ENCODE data around the gene IL5RA.

IL5RA gene

GRCh38 chr3:3101660-3102458, 8.3 kb downstream of the IL5RA start:
- no peak for DNase-seq (ENCODE audit: low read depth)
- no peak for TF ChIP-seq CTCF (IDR thresholded peaks at IDR 0.05; ENCODE audit: low read length, missing control alignments)
- H3K4me3 ChIP-seq (replicated peaks; ENCODE audit: low read depth, low read length): no peak overlapping the region

GRCh38 chr3:3097958-3098357, 12.2 kb downstream of the IL5RA start:
- H3K4me3 ChIP-seq (replicated peaks; ENCODE audit: low read depth, low read length): no peak overlapping the region
- no peak for TF ChIP-seq CTCF (IDR thresholded peaks at IDR 0.05; ENCODE audit: low read length, missing control alignments)
- DNase-seq (ENCODE audit: low read depth): no peak

GRCh38 chr3:3089017-3089416, 21.2 kb downstream of the IL5RA start:
- no peak for TF ChIP-seq CTCF (IDR thresholded peaks at IDR 0.05; ENCODE audit: low read length, missing control alignments)
- H3K4me3 ChIP-seq (replicated peaks; ENCODE audit: low read depth, low read length): no peak overlapping the region
- DNase-seq (ENCODE audit: low read depth): no peak

- no peak for TF ChIP-seq CTCF (IDR thresholded peaks at IDR 0.05; ENCODE audit: low read length, missing control alignments)
- no peak for DNase-seq (ENCODE audit: low read depth)
- H3K4me3 ChIP-seq (replicated peaks; ENCODE audit: low read depth, low read length): no peak overlapping the region
Observed at GRCh38 chr3:3087716-3088465, 22.3 kb downstream of the IL5RA start.

GRCh38 chr3:3087279-3087678, 22.9 kb downstream of the IL5RA start:
- TF ChIP-seq CTCF (IDR thresholded peaks at IDR 0.05; ENCODE audit: low read length, missing control alignments): no peak
- no peak overlapping the region for H3K4me3 ChIP-seq (replicated peaks; ENCODE audit: low read depth, low read length)
- no peak for DNase-seq (ENCODE audit: low read depth)

- DNase-seq (ENCODE audit: low read depth): no peak
- TF ChIP-seq CTCF (IDR thresholded peaks at IDR 0.05; ENCODE audit: low read length, missing control alignments): no peak
Observed at GRCh38 chr3:3086239-3086638, 23.9 kb downstream of the IL5RA start.

More at GRCh38 chr3:3086239-3086638, 23.9 kb downstream of the IL5RA start:
- H3K4me3 ChIP-seq (replicated peaks; ENCODE audit: low read depth, low read length): no peak overlapping the region
